ENCODE results near the gene SORCS2. TPM values are rescaled to one million over a fixed set of nuclear protein-coding genes. Genes with fewer than 3 reads are reported as not detected.

Gene SORCS2
- total RNA-seq, 1 experiment from 2014 or later: 0.06 TPM

DNA sequence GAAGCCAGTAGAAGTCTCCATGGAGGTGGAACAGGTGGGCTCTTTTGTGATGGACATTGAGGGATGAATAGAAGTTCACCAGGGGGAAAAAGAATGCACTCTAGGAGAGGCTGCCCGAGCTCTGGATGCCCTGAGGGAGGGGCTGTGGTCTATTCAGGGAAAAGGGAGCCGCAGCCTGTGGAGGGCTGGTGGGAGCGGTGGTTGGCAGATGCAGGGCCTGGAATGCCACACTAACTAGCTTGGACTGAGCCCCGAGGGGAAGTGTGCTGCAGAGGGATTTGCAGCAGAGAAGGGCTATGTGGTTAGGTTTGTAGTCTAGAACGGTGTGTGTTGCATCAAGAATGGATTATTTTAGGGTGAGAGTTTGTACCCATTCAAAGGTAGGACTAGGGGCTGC lies 271.9 kb downstream of the SORCS2 start:
- no peak overlapping the region for H3K4me3 ChIP-seq (ENCODE audit: low read depth, low read length, poor library complexity, severe bottlenecking)
- intact Hi-C loops (cut with micrococcal nuclease; ENCODE audit: unreplicated experiment): no loop called here
- TF ChIP-seq, protein P1, sequence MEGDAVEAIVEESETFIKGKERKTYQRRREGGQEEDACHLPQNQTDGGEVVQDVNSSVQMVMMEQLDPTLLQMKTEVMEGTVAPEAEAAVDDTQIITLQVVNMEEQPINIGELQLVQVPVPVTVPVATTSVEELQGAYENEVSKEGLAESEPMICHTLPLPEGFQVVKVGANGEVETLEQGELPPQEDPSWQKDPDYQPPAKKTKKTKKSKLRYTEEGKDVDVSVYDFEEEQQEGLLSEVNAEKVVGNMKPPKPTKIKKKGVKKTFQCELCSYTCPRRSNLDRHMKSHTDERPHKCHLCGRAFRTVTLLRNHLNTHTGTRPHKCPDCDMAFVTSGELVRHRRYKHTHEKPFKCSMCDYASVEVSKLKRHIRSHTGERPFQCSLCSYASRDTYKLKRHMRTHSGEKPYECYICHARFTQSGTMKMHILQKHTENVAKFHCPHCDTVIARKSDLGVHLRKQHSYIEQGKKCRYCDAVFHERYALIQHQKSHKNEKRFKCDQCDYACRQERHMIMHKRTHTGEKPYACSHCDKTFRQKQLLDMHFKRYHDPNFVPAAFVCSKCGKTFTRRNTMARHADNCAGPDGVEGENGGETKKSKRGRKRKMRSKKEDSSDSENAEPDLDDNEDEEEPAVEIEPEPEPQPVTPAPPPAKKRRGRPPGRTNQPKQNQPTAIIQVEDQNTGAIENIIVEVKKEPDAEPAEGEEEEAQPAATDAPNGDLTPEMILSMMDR (conservative IDR thresholded peaks at IDR 0.05; ENCODE audit: low read depth, low read length): no peak
- no peak for TF ChIP-seq EZH2 (IDR thresholded peaks at IDR 0.05; ENCODE audit: borderline replicate concordance, low read depth, low read length, poor library complexity, severe bottlenecking)
- H3K9me3 ChIP-seq (ENCODE audit: low read depth, low read length, poor library complexity, severe bottlenecking): no peaks in the 10 kb centered on the region
- no peak overlapping the region for H3K27ac ChIP-seq (ENCODE audit: low read depth, low read length, poor library complexity, severe bottlenecking)
- POLR2A ChIA-PET (ENCODE audit: low non-redundant PET): no interaction called here
- no peak for DNase-seq (ENCODE audit: low spot score)
- CTCF ChIA-PET: no interaction called here
- H3K27me3 ChIP-seq (replicated peaks; ENCODE audit: insufficient read depth, low read depth, low read length, poor library complexity): no peaks in the 10 kb centered on the region
- H3K36me3 ChIP-seq (ENCODE audit: insufficient read depth, low read length, poor library complexity, severe bottlenecking): no peaks in the 10 kb centered on the region
- no peaks in the 10 kb centered on the region for H3K4me1 ChIP-seq (ENCODE audit: insufficient read depth, low read length, poor library complexity, severe bottlenecking)
- BruUV-seq (replicated peaks): no TSS peak

DNA sequence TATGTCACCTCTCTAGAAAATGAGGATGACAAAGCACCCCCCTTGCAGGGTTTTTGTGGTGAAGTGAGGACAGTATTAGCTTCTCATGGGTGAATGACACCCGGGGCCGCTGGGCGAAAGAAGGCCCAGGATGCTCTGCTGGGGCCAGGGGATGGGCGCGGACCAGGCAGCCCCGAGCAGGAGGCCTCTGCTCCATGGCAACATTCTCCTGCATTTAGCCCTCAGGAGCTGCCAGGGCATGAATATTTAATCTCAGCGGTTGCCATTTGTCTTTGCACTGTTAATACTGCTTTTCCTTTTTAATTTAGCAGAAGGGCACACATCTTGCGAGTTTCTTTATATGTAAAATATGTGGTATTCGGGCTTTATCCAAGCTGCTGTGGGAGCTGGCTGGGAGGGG lies 272.7 kb downstream of the SORCS2 start:
- DNase-seq (ENCODE audit: low spot score): no peak
- Histone ChIP-seq H3K27me3 (replicated peaks; ENCODE audit: insufficient read depth, low read depth, low read length, poor library complexity) (no peaks in the 10 kb centered on the region), H3K36me3 (ENCODE audit: insufficient read depth, low read length, poor library complexity, severe bottlenecking) (no peaks in the 10 kb centered on the region), H3K9me3 (ENCODE audit: low read depth, low read length, poor library complexity, severe bottlenecking) (no peaks in the 10 kb centered on the region), H3K4me1 (ENCODE audit: insufficient read depth, low read length, poor library complexity, severe bottlenecking) (no peaks in the 10 kb centered on the region), H3K27ac (ENCODE audit: low read depth, low read length, poor library complexity, severe bottlenecking) (no peak overlapping the region), H3K4me3 (ENCODE audit: low read depth, low read length, poor library complexity, severe bottlenecking) (no peak overlapping the region)
- POLR2A ChIA-PET (ENCODE audit: low non-redundant PET): no interaction called here
- BruUV-seq (replicated peaks): no TSS peak
- intact Hi-C loops (cut with micrococcal nuclease; ENCODE audit: unreplicated experiment): no loop called here
- no peak for TF ChIP-seq EZH2 (IDR thresholded peaks at IDR 0.05; ENCODE audit: borderline replicate concordance, low read depth, low read length, poor library complexity, severe bottlenecking)
- TF ChIP-seq, protein P1 (conservative IDR thresholded peaks at IDR 0.05; ENCODE audit: low read depth, low read length): no peak
- CTCF ChIA-PET: no interaction called here

DNA sequence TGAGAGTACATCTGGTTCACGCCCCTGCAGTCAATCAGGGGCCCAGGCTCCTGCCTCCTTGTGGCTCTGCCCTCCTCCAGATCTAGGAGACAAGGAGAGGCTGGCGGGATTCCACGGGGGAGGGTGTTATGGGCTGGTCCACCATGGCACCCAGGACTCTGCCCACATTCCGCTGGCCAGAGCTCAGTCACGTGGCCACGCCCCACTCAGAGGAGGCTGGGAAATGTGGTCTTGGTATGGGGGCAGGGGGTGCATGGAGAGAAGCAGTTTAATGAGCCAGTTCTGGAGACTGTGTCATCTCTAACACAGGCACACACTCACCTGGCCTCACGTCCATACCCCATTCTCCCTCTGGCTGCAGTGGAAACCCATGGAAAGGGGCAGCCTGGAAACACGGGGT lies 273.9 kb downstream of the SORCS2 start:
- DNase-seq (ENCODE audit: low spot score): no peak

More for the DNA sequence above, 273.9 kb downstream of the SORCS2 start:
- no peaks in the 10 kb centered on the region for H3K27me3 ChIP-seq (replicated peaks; ENCODE audit: insufficient read depth, low read depth, low read length, poor library complexity)
- H3K9me3 ChIP-seq (ENCODE audit: low read depth, low read length, poor library complexity, severe bottlenecking): no peaks in the 10 kb centered on the region
- no peaks in the 10 kb centered on the region for H3K36me3 ChIP-seq (ENCODE audit: insufficient read depth, low read length, poor library complexity, severe bottlenecking)
- BruUV-seq (replicated peaks): no TSS peak
- TF ChIP-seq, protein P1 (conservative IDR thresholded peaks at IDR 0.05; ENCODE audit: low read depth, low read length): no peak
- no peak for TF ChIP-seq EZH2 (IDR thresholded peaks at IDR 0.05; ENCODE audit: borderline replicate concordance, low read depth, low read length, poor library complexity, severe bottlenecking)
- POLR2A ChIA-PET (ENCODE audit: low non-redundant PET): no interaction called here
- no peak overlapping the region for H3K27ac ChIP-seq (ENCODE audit: low read depth, low read length, poor library complexity, severe bottlenecking)
- H3K4me3 ChIP-seq (ENCODE audit: low read depth, low read length, poor library complexity, severe bottlenecking): no peak overlapping the region
- intact Hi-C loops (cut with micrococcal nuclease; ENCODE audit: unreplicated experiment): no loop called here
- CTCF ChIA-PET: no interaction called here
- no peaks in the 10 kb centered on the region for H3K4me1 ChIP-seq (ENCODE audit: insufficient read depth, low read length, poor library complexity, severe bottlenecking)

Data from A673 (cell line).